Colonic mucosa (tissue), 4 donors: ENCODE measurements around the gene EPN2. TPM values are rescaled to one million over a fixed set of nuclear protein-coding genes. Genes with fewer than 3 reads are reported as not detected.
A peak's percentile ranks its signal among the peaks of the same experiment; 100 is the strongest.

Source experiments
- DNase-seq: peaks from one replicate; pipeline ENCODE4 v3.0.0-alpha.2; 2020
- H3K27ac ChIP-seq: fragments of 200-600 bp; one replicate; pipeline ENCODE4 v1.8.0; 2021
- H3K27me3 ChIP-seq: fragments of 200-600 bp; one replicate; pipeline ENCODE4 v1.8.0; 2021
- H3K36me3 ChIP-seq: fragments of 200-600 bp; one replicate; pipeline ENCODE4 v1.8.0; 2021
- H3K4me1 ChIP-seq: fragments of 200-600 bp; one replicate; pipeline ENCODE4 v1.8.0; 2021; ENCODE audit warnings: mild to moderate bottlenecking
- H3K4me3 ChIP-seq: fragments of 200-600 bp; one replicate; pipeline ENCODE4 v1.8.0; 2021
- H3K9ac ChIP-seq, 2 donors: one replicate each; pipeline ENCODE4 v1.7.0; 2013; ENCODE audit warnings: control low read depth in 2 of 2, low read depth in 2 of 2, low read length in 2 of 2
- H3K9me3 ChIP-seq: fragments of 200-600 bp; one replicate; pipeline ENCODE4 v1.8.0; 2021
- intact Hi-C: fragments of 100-400 bp; cut with DNase I; formaldehyde crosslinking; loops from one replicate; pipeline ENCODE4 v1.14.1; 2022
- microRNA-seq: library from miRNA; unstranded; fragments of <30 nt; microRNA quantifications from one replicate; pipeline ENCODE4, GENCODE V29; 2019
- total RNA-seq, 2 donors: library from RNA; stranded (reverse); fragmentation: NEBNext Ultra II Directional in 1 of 2; extraction: Animal tissue kit (Norgen Biotek cat#: 25700) in 1 of 2; gene quantifications; one replicate each; pipeline ENCODE4 v1.2.1, GENCODE V29; 2021
- TF ChIP-seq, protein P1 (sequence below): fragments of 200-600 bp; IDR thresholded peaks from one replicate; pipeline ENCODE4 v1.8.0; 2022; ENCODE audit warnings: antibody characterized with exemption, mild to moderate bottlenecking
- donor health status: healthy.
- donor health status: DM: no; HTN: no; CAD: no.
- donor health status: DM: no; HTN: no; CAD: no.

The EPN2 gene
- total RNA-seq, 2 donors from 2014 or later, result 34.7 to 36.3 TPM

DNA sequence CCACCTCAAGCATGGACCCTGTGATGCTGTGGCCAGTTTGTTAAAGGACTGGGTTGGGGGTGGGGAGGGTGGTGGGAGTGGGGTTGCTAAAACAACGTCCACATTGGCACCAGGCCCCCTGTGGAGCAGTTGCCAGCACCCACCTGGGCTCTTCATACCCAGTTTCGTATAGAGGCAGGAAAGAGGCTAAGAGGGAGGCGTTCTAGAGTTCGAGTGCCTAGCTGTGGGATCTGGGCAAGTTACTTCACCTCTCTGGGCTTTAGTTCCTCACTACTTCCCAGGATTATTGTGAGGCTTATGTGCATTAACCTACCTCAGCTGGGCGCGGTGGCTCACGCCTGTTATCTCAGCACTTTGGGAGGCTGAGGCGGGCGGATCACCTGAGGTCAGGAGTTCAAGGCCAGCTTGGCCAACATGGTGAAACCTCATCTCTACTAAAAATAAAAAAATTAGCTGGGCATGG lies 148.4 kb downstream of the EPN2 start:
- H3K36me3 ChIP-seq, result peaks cover 20% of the 10 kb centered on the region
- peak overlapping the region in 1 of 2 donors; percentile 48 for H3K9ac ChIP-seq
- no peaks in the 10 kb centered on the region for H3K9me3 ChIP-seq
- H3K4me1 ChIP-seq, result peaks cover 24% of the 10 kb centered on the region
- H3K4me3 ChIP-seq, result peak overlapping the region; percentile 5
- H3K27me3 ChIP-seq, result no peaks in the 10 kb centered on the region
- TF ChIP-seq, protein P1, sequence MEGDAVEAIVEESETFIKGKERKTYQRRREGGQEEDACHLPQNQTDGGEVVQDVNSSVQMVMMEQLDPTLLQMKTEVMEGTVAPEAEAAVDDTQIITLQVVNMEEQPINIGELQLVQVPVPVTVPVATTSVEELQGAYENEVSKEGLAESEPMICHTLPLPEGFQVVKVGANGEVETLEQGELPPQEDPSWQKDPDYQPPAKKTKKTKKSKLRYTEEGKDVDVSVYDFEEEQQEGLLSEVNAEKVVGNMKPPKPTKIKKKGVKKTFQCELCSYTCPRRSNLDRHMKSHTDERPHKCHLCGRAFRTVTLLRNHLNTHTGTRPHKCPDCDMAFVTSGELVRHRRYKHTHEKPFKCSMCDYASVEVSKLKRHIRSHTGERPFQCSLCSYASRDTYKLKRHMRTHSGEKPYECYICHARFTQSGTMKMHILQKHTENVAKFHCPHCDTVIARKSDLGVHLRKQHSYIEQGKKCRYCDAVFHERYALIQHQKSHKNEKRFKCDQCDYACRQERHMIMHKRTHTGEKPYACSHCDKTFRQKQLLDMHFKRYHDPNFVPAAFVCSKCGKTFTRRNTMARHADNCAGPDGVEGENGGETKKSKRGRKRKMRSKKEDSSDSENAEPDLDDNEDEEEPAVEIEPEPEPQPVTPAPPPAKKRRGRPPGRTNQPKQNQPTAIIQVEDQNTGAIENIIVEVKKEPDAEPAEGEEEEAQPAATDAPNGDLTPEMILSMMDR, result no peak
- H3K27ac ChIP-seq, result peak overlapping the region; percentile 77
- DNase-seq, result no peak
- intact Hi-C loops, result no loop called here

Small RNAs within 50 kb of the gene (microRNA-seq; reads per million reads assigned to microRNA genes)
- gene MIR1180, result 403 reads per million, percentile 69 among the genes with 10 or more reads in this experiment

Other genes with a start within 250 kb of the EPN2 start
- gene FAM83G, start 232.6 kb upstream of the EPN2 start, total RNA-seq, result 10 to 100 TPM; 24.4 to 24.8 TPM
- gene GRAP, start 190.4 kb upstream of the EPN2 start, total RNA-seq, result 1 to 10 TPM in 1 of 2 donors, under 1 TPM in 1; 0.93 to 1.1 TPM
- 1 to 10 TPM in 1 of 2 donors, under 1 TPM in 1; 0.35 to 1.1 TPM for gene GRAPL, start 109.8 kb upstream of the EPN2 start, total RNA-seq
- 10 to 100 TPM in 1 of 2 donors, 1 to 10 TPM in 1; 5.6 to 11.9 TPM for gene B9D1, start 125.4 kb downstream of the EPN2 start, total RNA-seq
- 10 to 100 TPM; 36.6 to 37.9 TPM for gene MAPK7, start 141.1 kb downstream of the EPN2 start, total RNA-seq
- 10 to 100 TPM; 22.2 to 56.0 TPM for gene MFAP4, start 149.8 kb downstream of the EPN2 start, total RNA-seq
- gene RNF112, start 173.9 kb downstream of the EPN2 start, total RNA-seq, result 1 to 10 TPM; 2.4 to 4.3 TPM